Liver (tissue), 3 donors: ENCODE measurements around the gene CFAP221.

Experiments
- CTCF ChIP-seq: fragments of 150-350 bp; IDR thresholded peaks from 2 replicates; pipeline ENCODE4 v1.5.1; 2017; ENCODE audit warnings: improper control_type of control experiment, low read depth, low read length; ENCODE audit not compliant: missing input control
- EGR1 ChIP-seq, 2 donors: IDR thresholded peaks; 2 replicates each; pipeline ENCODE4 v1.6.1; 2016 to 2018; ENCODE audit warnings: antibody characterized with exemption in 2 of 2, low read depth in 2 of 2
- GABPA ChIP-seq, 2 donors: IDR thresholded peaks in 1 of 2; conservative IDR thresholded peaks in 1 of 2; 2 replicates each; pipeline ENCODE4 v1.6.1; 2016; ENCODE audit warnings: antibody characterized with exemption in 2 of 2, mild to moderate bottlenecking in 1 of 2, moderate library complexity in 1 of 2
- MAX ChIP-seq: IDR thresholded peaks from 2 replicates; pipeline ENCODE4 v1.6.1; 2016; ENCODE audit warnings: antibody characterized with exemption
- RAD21 ChIP-seq, 2 donors: IDR thresholded peaks; 2 replicates each; pipeline ENCODE4 v1.6.1; 2016; ENCODE audit warnings: antibody characterized with exemption in 2 of 2, mild to moderate bottlenecking in 2 of 2
- REST ChIP-seq: IDR thresholded peaks from 2 replicates; pipeline ENCODE4 v1.6.1; 2016; ENCODE audit warnings: antibody characterized with exemption, mild to moderate bottlenecking
- TAF1 ChIP-seq: conservative IDR thresholded peaks from 2 replicates; pipeline ENCODE4 v1.6.1; 2016; ENCODE audit warnings: antibody characterized with exemption, mild to moderate bottlenecking
- YY1 ChIP-seq: IDR thresholded peaks from 2 replicates; pipeline ENCODE4 v1.6.1; 2016; ENCODE audit warnings: antibody characterized with exemption, mild to moderate bottlenecking
- TF ChIP-seq, protein P1 (sequence below): IDR thresholded peaks from 2 replicates; pipeline ENCODE4 v1.6.1; 2016; ENCODE audit warnings: antibody characterized with exemption
- donor health status: healthy.
- donor health status: healthy.

- TF ChIP-seq CTCF, result no peak
- TF ChIP-seq RAD21 (IDR thresholded peaks at IDR 0.05), result no peak
- no peak for TF ChIP-seq TAF1
- no peak for TF ChIP-seq GABPA (IDR thresholded peaks at IDR 0.05 in 1 of 2, conservative IDR thresholded peaks at IDR 0.05 in 1 of 2)
- no peak for TF ChIP-seq EGR1 (IDR thresholded peaks at IDR 0.05; ENCODE audit: low read depth in 2 of 2)
- no peak for TF ChIP-seq YY1
- no peak for TF ChIP-seq MAX
- TF ChIP-seq REST, result no peak
- TF ChIP-seq, protein P1, sequence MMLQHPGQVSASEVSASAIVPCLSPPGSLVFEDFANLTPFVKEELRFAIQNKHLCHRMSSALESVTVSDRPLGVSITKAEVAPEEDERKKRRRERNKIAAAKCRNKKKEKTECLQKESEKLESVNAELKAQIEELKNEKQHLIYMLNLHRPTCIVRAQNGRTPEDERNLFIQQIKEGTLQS, result no peak
Observed at GRCh38 chr2:119522671-119523070, 21.6 kb upstream of the CFAP221 start.
